Measurements from ENCODE around the gene PLXNB2. TPM values are rescaled to one million over a fixed set of nuclear protein-coding genes. Genes with fewer than 3 reads are reported as not detected.

Gene PLXNB2
- total and polyA plus RNA-seq, 4 donors, result 41.1 to 97.3 (median 81.1) TPM

DNA sequence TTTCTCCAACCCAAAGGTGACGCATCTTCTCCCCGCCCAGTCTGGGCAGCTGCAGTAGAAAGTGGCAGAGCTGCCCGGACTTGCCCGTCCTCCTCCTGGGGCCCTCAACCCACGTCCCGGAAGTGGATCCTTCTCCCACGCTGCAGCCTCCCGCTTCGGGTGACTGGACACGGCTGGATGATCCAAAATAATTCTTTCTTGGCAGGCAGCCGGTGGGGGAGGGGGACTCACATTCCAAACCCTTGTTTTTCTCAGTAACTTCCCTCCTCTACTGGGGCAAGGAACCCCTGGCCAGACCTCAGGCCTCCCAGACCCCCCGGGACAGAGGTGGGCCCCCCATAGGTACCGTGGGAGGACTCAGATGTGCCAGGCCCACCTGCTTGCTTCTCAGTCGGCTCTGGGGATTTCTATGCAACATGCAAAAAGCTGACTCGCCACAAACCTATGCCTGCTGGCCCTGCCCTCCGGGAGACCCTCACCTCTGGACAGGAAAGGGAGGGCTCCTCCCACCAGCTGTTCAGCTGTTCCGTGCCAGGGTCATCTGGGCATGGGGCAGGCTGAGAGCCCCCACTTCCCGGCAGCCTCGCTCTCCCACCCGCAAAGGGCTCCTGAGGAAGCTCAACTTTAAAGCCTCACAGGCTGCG lies 1.4 kb downstream of the PLXNB2 start:
- Histone ChIP-seq H3K4me1 (ENCODE audit: control insufficient read depth, insufficient read depth, low read length) (peaks cover 85% of the 10 kb centered on the region), H3K36me3 (ENCODE audit: control insufficient read depth, insufficient read depth, low read length) (peaks cover 68% of the 10 kb centered on the region), H3K27ac (ENCODE audit: low read depth, low read length) (peak overlapping the region; percentile 44), H3K4me3 (ENCODE audit: low read depth, low read length) (peak overlapping the region; percentile 77), H3K9me3 (ENCODE audit: control insufficient read depth, insufficient read depth, low read length) (no peaks in the 10 kb centered on the region), H3K27me3 (ENCODE audit: control insufficient read depth, insufficient read depth, low read length) (no peaks in the 10 kb centered on the region)
- DNase-seq (ENCODE audit: low read depth in 4 of 6, low spot score in 6 of 6), result peak in 2 of 6 donors; percentile 59 to 76
- 10% methylated on average over 17 of the region's 21 CpGs for WGBS (ENCODE audit: insufficient coverage)

DNA sequence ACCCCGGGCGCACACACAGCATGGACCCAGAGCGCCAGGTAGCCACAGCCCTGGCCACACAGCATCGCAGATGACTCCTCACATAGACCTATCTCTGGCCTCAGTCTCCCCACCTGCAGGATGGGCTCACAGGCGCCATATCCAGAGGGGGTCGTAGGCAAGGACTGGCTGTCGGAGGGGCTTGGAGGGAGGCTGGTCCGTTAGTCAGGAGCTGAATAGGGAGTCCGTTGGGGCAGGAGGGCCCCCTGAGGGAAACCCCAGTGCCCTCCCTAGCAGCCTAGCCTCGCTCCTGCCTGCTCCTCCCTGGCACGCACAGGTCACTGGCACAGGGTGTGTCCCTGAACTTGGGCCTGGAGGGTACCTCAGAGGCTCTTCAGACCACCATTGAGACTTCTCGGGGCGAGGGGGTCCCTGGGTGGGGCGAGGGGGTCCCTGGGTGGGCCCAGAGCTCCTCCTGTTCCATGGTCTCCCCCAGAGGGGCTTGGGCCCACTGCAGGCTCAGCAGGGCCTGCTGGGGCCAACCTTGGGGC lies 2.0 kb downstream of the PLXNB2 start:
- WGBS (ENCODE audit: insufficient coverage), result 61% methylated on average over 12 of the region's 14 CpGs

DNA sequence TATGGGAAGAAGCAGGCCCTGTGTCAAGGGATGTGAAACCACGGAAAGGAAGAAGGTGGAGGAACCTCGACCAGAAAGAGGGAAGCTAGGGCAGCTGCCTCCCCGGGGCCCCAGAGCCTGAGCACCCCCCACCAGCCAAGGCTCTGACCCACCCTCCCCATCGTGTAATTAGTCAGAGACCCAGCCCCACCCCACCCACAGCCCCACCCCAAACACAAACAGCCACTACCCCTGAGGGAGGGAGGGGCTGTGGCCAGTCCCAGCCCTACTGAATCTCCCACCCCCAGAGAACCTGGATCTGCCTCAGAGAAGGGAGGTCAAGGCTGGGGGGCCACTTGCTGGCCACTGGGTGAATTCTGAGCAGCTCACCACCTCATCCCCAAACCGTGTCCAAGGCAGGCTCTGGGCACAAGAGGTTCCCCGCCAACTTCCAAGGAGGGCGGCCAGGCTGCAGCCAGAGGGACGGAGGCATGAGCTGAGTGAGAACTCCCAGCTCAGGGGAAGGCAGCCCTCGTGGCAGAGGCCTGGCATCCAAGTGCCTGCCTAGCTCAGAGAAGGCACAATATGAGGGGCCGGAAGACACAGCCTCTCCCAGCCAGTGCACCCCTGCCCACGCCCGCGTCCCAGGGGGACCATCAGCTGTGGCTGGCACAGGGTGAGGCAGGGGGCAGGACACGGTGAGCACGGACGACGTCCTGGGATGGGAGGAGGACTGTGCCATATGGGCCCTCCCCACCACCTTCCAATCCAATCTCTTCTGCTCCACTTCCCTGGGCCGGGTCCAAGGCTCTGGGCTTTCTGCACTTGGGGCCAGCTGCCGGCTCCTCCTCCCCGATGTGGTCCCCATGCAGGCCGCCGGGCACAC lies 2.7 kb downstream of the PLXNB2 start:
- H3K27me3 ChIP-seq (ENCODE audit: control insufficient read depth, insufficient read depth, low read length), result no peaks in the 10 kb centered on the region
- H3K4me1 ChIP-seq (ENCODE audit: control insufficient read depth, insufficient read depth, low read length), result peaks cover 91% of the 10 kb centered on the region
- WGBS (ENCODE audit: insufficient coverage), result 36% methylated on average over 18 of the region's 22 CpGs
- H3K27ac ChIP-seq (ENCODE audit: low read depth, low read length), result peak overlapping the region; percentile 64
- peak in 1 of 6 donors; percentile 79 for DNase-seq (ENCODE audit: low read depth in 4 of 6, low spot score in 6 of 6)
- H3K9me3 ChIP-seq (ENCODE audit: control insufficient read depth, insufficient read depth, low read length), result no peaks in the 10 kb centered on the region
- peaks cover 68% of the 10 kb centered on the region for H3K36me3 ChIP-seq (ENCODE audit: control insufficient read depth, insufficient read depth, low read length)
- peak overlapping the region; percentile 77 for H3K4me3 ChIP-seq (ENCODE audit: low read depth, low read length)

More for the DNA sequence above, 2.0 kb downstream of the PLXNB2 start:
- peaks cover 88% of the 10 kb centered on the region for H3K4me1 ChIP-seq (ENCODE audit: control insufficient read depth, insufficient read depth, low read length)
- H3K9me3 ChIP-seq (ENCODE audit: control insufficient read depth, insufficient read depth, low read length), result no peaks in the 10 kb centered on the region
- H3K36me3 ChIP-seq (ENCODE audit: control insufficient read depth, insufficient read depth, low read length), result peaks cover 70% of the 10 kb centered on the region
- peak overlapping the region; percentile 77 for H3K4me3 ChIP-seq (ENCODE audit: low read depth, low read length)
- H3K27me3 ChIP-seq (ENCODE audit: control insufficient read depth, insufficient read depth, low read length), result no peaks in the 10 kb centered on the region
- H3K27ac ChIP-seq (ENCODE audit: low read depth, low read length), result peak overlapping the region; percentile 44
- no peak for DNase-seq (ENCODE audit: low read depth in 4 of 6, low spot score in 6 of 6)

DNA sequence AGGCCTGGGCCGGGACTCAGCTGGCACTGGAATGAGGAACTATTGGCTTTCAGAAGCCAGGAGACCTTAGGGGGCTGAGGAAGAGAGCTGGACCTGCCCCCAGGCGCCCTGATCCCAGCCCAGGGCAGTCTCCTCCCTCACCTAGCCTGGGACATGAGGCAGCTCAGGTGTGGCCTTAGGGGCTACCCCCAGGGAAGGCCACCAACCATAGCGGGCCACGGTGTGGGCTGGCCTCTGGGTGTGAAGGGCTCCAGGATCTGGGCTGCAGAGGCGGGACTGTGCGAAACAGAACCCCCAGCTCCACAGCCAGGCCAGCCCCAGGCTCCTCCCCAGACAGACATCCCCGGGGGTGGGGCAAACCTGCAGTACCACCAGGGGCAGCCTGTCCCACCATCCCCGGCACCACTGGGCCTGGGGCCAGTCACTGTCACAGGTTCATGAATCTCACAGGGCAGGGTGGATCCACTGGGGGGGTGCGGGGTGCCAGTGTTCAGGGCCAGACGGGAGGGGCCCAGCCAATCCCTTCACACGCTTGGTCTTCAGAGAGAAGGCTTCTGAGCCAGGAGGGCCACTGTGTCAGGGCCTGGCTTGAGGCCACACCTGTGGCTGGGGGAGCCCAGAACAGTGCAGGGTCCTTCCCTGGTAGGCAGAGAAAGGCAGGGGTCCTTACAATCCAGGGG lies 3.5 kb downstream of the PLXNB2 start:
- H3K4me3 ChIP-seq (ENCODE audit: low read depth, low read length), result no peak overlapping the region
- H3K4me1 ChIP-seq (ENCODE audit: control insufficient read depth, insufficient read depth, low read length), result peaks cover 91% of the 10 kb centered on the region
- WGBS (ENCODE audit: insufficient coverage), result 49% methylated on average over 11 of the region's 11 CpGs

DNA sequence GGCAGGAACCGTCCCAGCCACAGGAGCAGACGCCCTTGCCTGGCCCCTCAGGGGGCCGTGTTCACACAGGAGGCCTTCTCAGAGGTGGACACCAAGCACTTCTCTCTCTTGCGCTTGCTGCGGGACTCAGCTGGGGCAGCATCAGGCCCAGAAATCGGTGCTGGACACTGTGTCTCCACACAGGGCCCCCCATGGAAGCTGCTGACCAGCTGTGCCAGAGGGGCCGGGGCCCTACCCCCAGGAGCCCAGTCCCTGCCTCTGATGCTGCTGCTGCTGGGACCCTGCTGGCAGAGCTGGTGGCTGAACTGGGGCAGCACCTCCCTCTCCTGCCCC lies 4.0 kb downstream of the PLXNB2 start:
- H3K36me3 ChIP-seq (ENCODE audit: control insufficient read depth, insufficient read depth, low read length), result peaks cover 64% of the 10 kb centered on the region
- WGBS (ENCODE audit: insufficient coverage), result 63% methylated on average over 7 of the region's 7 CpGs
- DNase-seq (ENCODE audit: low read depth in 4 of 6, low spot score in 6 of 6), result no peak
- no peaks in the 10 kb centered on the region for H3K9me3 ChIP-seq (ENCODE audit: control insufficient read depth, insufficient read depth, low read length)
- H3K27me3 ChIP-seq (ENCODE audit: control insufficient read depth, insufficient read depth, low read length), result no peaks in the 10 kb centered on the region
- no peak overlapping the region for H3K4me3 ChIP-seq (ENCODE audit: low read depth, low read length)
- peak overlapping the region; percentile 57 for H3K27ac ChIP-seq (ENCODE audit: low read depth, low read length)
- H3K4me1 ChIP-seq (ENCODE audit: control insufficient read depth, insufficient read depth, low read length), result peaks cover 91% of the 10 kb centered on the region

More for the DNA sequence above, 3.5 kb downstream of the PLXNB2 start:
- Histone ChIP-seq H3K27ac (ENCODE audit: low read depth, low read length) (peak overlapping the region; percentile 64), H3K36me3 (ENCODE audit: control insufficient read depth, insufficient read depth, low read length) (peaks cover 60% of the 10 kb centered on the region), H3K27me3 (ENCODE audit: control insufficient read depth, insufficient read depth, low read length) (no peaks in the 10 kb centered on the region), H3K9me3 (ENCODE audit: control insufficient read depth, insufficient read depth, low read length) (no peaks in the 10 kb centered on the region)
- DNase-seq (ENCODE audit: low read depth in 4 of 6, low spot score in 6 of 6), result peak in 1 of 6 donors; percentile 40

DNA sequence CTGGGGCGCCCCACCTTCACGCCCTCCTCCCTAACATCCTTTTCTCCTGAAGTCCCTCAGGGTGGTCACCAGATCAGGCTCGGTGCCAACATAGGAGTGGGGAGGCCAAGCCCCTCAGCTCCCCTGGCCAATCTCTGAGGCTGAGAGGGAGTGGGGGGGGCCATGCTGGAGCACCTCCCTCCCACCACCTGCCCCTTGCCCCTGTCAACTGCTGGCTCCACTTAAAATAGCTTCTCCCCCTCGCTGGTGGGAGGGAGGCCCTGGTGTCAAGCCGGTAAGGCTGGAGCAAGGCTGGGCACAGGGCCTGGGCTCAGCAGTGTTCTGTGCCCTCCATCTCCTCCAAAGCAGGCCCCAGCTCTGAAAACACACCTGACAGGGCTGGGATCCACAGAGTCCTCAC lies 4.9 kb downstream of the PLXNB2 start:
- Histone ChIP-seq H3K36me3 (ENCODE audit: control insufficient read depth, insufficient read depth, low read length) (peaks cover 70% of the 10 kb centered on the region), H3K4me1 (ENCODE audit: control insufficient read depth, insufficient read depth, low read length) (peaks cover 92% of the 10 kb centered on the region), H3K9me3 (ENCODE audit: control insufficient read depth, insufficient read depth, low read length) (no peaks in the 10 kb centered on the region), H3K27ac (ENCODE audit: low read depth, low read length) (no peak overlapping the region), H3K27me3 (ENCODE audit: control insufficient read depth, insufficient read depth, low read length) (no peaks in the 10 kb centered on the region), H3K4me3 (ENCODE audit: low read depth, low read length) (no peak overlapping the region)
- WGBS (ENCODE audit: insufficient coverage), result 18% methylated on average over 2 of the region's 5 CpGs
- DNase-seq (ENCODE audit: low read depth in 4 of 6, low spot score in 6 of 6), result peak in 1 of 6 donors; percentile 29

DNA sequence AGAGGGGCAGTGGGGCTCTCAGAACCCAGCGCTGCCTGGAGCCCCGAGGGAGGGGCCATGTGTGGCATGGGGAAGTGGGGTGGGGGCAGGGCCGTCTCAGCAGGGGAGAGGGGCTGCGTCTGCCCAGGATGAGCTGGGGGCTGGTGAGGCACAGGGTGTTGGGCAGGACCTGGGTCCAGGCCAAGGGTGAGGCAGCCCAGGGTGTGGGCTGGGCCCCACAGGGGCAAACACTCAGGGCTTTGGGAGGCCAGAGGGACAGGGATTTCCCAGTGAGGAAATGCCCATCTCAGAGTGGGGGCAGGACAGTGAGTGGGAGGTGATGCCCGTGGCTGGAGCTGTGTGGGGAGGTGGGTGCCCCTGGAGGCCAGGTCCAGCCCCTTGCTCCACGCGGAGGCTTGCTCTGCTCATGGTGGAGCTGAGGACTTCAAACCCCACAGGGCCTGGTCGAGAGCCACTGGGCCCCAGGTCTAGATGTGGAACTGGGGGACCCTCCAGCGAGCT lies 5.4 kb downstream of the PLXNB2 start:
- 53% methylated on average over 8 of the region's 9 CpGs for WGBS (ENCODE audit: insufficient coverage)
- Histone ChIP-seq H3K4me3 (ENCODE audit: low read depth, low read length) (no peak overlapping the region), H3K27ac (ENCODE audit: low read depth, low read length) (no peak overlapping the region)

DNA sequence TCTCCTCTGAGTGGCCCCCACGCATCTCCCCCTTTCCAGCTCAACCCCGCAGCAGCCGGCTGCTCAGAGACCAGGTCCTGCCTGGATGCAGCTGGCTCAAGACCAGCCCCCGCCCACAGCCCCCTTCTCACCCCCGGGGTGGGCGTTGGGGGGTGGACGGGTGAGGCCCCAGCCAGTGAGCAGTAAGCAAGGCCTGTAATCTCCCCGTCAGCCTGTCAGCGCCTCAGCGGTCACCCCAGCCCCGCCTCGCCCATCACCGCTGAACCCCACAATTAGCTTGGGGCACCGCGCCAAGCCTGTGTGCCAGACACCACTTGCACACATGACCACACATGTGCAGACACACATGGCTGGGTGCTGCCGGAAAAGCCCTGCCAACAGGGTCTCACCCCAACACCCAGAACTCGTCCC lies 5.9 kb downstream of the PLXNB2 start:
- Histone ChIP-seq H3K4me1 (ENCODE audit: control insufficient read depth, insufficient read depth, low read length) (peaks cover 99% of the 10 kb centered on the region), H3K4me3 (ENCODE audit: low read depth, low read length) (no peak overlapping the region)
- WGBS (ENCODE audit: insufficient coverage), result 49% methylated on average over 11 of the region's 17 CpGs

More for the DNA sequence above, 5.4 kb downstream of the PLXNB2 start:
- DNase-seq (ENCODE audit: low read depth in 4 of 6, low spot score in 6 of 6), result no peak
- no peaks in the 10 kb centered on the region for H3K9me3 ChIP-seq (ENCODE audit: control insufficient read depth, insufficient read depth, low read length)
- H3K4me1 ChIP-seq (ENCODE audit: control insufficient read depth, insufficient read depth, low read length), result peaks cover 97% of the 10 kb centered on the region
- no peaks in the 10 kb centered on the region for H3K27me3 ChIP-seq (ENCODE audit: control insufficient read depth, insufficient read depth, low read length)
- peaks cover 71% of the 10 kb centered on the region for H3K36me3 ChIP-seq (ENCODE audit: control insufficient read depth, insufficient read depth, low read length)

DNA sequence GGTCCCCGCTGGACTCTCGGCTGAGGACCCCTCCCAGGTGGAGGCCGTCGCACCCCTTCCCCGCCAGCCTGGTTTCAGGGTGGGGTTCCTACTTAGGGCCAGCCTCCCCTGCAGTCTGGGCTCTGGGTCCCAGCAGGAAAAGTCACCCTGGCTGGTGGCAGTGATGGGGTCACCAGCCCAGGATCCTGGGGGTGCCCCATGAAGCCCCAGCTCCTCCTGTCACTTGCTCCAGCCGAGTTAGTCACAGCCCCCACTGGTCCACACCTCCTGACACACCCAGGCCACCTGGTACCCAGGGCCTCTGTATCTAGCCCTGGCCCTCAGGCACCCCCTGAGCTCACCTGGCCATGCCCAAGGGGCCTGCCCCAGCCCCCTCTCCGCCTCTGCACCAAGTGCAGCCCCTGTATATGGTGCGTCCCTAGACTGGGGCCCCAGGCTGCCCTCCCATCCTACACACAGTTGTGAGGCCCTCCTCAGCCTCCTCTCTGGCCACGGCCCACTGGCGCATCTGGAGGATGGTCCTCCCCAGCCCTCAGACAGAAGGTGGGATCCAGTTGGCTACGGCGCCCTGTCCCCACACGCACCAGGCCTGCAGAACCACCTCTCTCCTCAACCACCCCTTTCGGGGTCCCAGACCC lies 6.7 kb downstream of the PLXNB2 start:
- no peak overlapping the region for H3K4me3 ChIP-seq (ENCODE audit: low read depth, low read length)
- H3K4me1 ChIP-seq (ENCODE audit: control insufficient read depth, insufficient read depth, low read length), result peaks cover 91% of the 10 kb centered on the region
- H3K9me3 ChIP-seq (ENCODE audit: control insufficient read depth, insufficient read depth, low read length), result no peaks in the 10 kb centered on the region
- H3K27ac ChIP-seq (ENCODE audit: low read depth, low read length), result peak overlapping the region; percentile 33
- no peak for DNase-seq (ENCODE audit: low read depth in 4 of 6, low spot score in 6 of 6)
- peaks cover 74% of the 10 kb centered on the region for H3K36me3 ChIP-seq (ENCODE audit: control insufficient read depth, insufficient read depth, low read length)
- 69% methylated on average over 13 of the region's 14 CpGs for WGBS (ENCODE audit: insufficient coverage)
- H3K27me3 ChIP-seq (ENCODE audit: control insufficient read depth, insufficient read depth, low read length), result no peaks in the 10 kb centered on the region

More for the DNA sequence above, 5.9 kb downstream of the PLXNB2 start:
- Histone ChIP-seq H3K27ac (ENCODE audit: low read depth, low read length) (no peak overlapping the region), H3K9me3 (ENCODE audit: control insufficient read depth, insufficient read depth, low read length) (no peaks in the 10 kb centered on the region), H3K27me3 (ENCODE audit: control insufficient read depth, insufficient read depth, low read length) (no peaks in the 10 kb centered on the region), H3K36me3 (ENCODE audit: control insufficient read depth, insufficient read depth, low read length) (peaks cover 76% of the 10 kb centered on the region)
- DNase-seq (ENCODE audit: low read depth in 4 of 6, low spot score in 6 of 6), result peak in 1 of 6 donors; percentile 82
